Stimulated activated CD8-positive, alpha-beta memory T cell treated with anti-CD3 and anti-CD28 coated beads, Interleukin-12 subunit alpha, Interleukin-12 subunit beta, amount 100 ng/mL, for 1 hour (primary cell): ENCODE measurements around the gene MFRP.

Source experiments
- DNase-seq: peaks from one replicate; pipeline ENCODE4 v3.0.0-alpha.2; 2020; ENCODE audit warnings: low read depth

Gene MFRP

DNA sequence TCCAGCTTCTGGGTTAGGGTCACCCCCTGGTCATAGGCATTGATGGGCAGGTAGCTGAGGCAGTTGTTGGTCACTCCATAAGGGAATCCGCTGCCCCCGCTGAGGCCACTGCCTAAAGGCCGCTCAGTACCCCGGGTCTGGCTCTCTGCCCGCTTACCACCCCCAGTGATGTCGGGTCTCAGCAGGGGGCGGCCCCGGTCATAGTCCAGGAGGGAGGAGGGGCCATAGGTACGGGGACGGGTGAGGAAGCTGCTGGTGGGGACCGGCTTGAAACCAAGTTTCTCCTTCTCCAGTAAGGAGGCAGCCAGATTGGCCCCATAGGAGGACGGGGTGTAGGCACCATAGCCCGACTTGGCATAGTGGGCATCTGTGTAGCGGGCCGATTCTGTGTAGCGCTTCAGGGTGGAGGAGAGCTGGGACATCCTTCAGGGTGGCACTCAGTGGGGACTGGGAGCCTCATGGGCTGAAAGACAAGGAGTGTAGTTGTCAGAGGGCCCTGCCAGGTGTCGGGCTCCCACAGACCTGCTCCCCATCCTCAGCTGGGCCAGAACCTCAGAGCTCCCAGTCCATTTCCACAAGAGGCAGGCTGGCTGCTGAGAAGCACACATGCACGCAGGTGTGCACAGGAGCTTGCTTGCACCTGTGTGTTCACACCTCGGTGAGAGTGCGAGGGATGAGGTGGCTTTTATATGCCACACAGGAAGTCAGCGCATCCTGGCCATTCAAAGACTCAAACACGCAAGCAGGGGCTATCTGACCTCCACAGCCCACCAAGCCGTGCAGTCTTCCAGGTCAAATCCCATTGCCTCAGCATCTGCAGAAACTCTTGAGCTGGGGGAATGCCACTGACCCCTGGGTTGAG lies 26.8 kb upstream of the MFRP start:
- DNase-seq, result no peak

DNA sequence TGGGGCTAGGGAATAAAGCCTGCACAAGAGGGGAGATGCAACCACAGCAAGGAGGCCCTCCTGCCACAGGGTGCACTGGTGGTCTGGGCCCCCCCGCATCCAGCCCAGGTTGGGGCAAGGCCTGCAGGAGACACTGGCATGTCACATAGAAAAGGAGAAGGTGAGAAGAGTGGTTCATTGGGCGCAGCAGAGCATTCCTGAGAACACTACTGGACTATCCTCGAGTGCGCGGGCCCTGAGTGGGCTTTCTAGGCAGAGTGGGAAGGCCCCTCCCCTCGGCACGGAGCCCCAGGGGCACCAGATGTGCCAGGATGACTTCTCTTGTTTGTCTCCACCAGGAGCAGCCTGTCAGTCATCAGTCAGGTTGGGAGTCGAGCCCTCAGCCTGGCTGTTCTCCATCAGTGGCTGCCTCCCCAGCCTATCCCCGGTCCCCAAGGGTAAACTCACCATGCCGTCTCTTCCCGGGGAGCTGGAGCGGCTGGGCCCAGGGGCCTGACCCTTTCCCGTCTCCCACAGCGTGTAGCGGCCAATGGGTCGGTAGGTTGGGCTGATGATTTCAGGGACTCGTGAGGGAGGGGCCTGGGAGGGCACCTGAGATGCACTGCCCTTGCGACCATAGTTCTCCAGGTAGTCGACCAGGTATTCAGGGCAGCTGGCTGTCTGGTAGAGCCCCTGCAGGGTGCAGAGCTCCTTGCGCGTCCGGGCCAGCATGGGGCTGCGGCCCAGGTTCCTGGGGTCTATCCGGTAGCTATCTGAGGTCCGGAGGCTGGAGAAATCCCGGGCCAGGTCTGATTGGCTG lies 26.0 kb upstream of the MFRP start:
- DNase-seq, result no peak

DNA sequence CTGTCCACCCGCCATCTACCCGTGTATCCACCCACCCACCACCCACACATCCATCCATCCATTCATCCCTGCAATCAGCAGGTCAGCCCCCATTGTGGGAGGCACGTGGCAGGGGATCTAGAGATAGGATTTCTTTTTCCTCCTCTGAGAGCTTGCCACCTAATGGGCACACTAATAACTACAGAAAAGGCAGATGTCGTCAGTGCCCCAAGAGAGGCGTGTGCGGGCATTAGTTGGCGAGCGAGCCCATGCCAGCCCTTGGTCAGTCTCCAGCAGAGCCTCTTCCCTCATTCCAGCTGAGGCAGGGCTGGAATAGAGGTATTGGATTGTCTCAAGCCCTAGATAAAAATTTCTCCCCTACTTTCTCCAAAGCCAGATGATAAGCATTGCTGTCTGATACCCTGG lies 25.3 kb upstream of the MFRP start:
- no peak for DNase-seq

DNA sequence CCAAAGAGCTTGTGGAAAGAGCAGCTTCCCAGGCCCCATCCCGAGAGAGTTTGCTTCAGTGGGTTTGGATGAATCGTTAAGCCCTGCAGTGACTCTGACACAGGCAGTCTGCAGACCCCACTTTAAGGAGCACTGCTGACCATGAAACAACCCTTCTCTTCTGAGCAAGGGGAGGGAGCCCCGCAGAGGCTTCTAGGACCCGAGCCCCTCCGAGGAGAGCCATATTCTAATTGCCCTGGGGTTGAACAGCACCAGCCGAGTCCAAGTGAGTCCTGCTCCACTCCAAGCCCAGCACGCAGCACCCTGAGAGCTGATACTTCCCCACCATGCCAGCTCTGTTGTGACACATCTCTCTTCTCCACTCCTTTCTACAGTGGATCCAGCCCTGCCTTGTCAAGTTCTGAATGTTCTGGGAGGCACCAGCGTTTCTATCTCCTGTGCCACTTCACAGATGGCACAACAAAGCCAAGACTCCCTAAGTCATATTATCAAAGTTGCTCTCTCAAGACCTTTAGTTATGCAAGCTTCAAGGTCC lies 24.6 kb upstream of the MFRP start:
- no peak for DNase-seq

DNA sequence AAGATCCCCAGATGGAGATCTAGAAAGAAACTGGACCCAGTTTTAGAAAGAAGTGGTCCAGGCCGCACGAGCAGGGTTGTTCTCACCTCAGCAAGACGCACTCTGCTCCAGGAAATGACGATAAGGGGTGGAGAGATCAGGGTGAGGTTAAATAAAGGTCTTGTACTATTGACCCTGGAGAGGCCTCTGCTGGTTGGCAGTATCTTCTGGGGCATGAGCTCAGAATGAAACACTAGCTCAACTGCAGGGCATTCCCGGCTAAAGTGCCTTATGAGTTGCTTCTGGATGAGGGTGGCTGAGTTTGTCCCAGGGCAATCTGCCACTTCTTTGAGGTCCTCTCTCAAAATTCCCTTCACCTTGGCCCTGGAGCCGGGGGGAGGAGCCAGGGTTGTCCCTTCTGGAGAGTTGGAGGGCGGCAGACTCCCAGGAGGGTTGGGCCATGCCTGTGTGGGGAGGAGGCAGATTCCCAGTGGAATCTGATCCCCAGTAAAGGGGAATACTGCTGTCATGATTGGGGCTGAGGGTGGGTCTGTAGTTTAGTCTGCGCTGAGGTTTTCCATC lies 24.1 kb upstream of the MFRP start:
- DNase-seq, result no peak

DNA sequence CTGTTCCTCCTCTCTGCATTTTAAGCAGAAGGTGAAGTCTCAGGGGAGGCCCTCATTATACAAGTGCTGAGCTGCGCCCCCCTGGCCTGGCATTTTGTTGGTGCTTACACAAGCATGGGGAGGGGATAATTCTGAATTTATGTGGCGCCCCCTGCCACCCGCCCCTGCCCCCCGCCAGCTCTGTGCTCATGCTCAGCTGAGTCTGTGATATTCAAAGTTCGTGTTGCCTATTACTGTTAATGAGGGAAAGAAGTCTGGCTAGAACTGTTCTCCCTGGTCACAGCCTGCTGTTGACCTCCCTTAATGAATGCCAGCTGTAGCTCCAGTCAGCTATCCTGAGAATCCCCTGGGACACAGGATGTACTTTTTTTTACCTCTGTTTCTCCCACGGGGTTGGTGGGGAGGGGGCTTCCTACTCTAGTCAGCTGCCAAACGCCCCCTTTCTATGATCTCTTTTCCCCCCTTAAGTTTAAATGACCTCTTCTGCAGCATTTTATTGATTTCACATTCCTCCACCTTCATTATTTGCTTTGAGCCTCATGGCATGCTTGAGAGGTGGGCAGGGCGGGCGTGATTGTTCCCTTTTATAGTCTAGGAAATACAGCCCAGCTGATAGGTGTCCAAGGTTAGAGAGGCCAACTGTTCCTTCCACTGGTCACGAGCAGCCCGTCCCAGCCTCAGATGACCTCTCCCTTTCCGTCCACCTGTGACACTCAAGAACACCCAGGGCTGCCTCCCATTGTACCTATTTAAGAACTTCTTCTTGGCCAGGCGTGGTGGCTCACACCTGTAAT lies 22.8 kb upstream of the MFRP start:
- DNase-seq, result no peak

DNA sequence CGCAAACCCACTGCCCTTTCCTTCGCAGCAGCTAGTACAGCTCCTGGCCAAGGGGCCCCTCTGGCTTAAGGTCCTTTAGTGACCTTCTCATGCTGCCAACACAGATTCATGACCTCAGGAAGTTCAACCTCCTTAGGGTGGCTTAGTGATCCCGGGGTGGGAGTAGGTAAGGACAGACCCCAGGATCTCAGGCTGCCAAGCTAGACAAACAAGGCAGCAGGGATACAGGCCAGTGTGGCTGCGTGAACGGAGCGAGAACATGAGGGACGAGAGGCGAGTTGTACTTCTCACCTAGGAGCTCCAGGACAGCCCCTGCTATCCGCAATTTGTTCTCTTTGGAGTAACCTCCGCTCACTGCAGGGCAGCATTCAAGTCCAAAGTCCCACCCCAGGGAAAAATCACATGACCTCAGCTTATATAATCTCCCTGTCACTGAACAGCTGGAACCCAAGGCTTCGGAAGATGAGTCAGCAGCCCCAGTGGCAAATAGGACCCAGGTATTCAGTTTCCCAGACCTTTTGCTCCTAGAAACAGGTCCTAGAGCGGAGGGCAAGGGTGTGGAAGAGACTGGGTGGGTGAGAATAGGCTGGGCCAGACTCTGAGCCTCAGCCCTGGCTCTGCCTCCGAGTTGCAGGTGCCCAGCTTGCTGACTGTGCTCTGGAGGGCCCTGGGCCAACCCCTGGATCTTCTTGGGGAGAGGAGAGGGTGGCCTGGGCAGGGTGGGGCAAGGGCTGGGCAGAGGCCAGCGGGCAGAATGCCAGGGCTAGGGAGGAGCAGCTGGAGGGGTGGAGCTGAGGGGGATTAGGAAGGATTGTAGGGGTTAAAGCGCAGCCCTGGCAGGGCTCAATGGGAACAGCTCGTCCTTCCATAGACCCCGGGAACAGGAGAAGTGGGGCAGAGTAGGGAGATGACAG lies 21.9 kb upstream of the MFRP start:
- no peak for DNase-seq

DNA sequence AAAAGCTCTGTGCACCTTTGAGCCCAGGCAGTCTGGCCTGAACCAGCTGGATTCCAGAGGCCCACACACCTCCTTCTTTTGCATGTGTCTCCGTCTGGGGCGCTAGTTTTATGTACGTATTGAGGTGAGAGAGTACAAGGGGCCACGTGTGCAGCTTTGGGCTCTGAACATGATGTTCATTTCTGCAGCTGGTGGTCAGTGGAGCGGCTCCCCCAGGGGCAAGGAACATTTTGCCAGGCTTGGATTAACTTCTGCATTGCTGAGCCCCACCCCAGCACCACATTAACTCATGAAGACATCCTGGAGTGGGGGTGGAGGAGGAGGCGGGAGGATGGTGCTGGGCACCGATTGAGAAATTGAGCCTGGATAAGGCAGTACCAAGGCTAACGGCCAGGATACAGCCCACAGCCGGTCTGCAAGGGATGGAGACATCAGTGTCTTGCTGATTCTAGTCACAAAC lies 21.2 kb upstream of the MFRP start:
- DNase-seq, result no peak

DNA sequence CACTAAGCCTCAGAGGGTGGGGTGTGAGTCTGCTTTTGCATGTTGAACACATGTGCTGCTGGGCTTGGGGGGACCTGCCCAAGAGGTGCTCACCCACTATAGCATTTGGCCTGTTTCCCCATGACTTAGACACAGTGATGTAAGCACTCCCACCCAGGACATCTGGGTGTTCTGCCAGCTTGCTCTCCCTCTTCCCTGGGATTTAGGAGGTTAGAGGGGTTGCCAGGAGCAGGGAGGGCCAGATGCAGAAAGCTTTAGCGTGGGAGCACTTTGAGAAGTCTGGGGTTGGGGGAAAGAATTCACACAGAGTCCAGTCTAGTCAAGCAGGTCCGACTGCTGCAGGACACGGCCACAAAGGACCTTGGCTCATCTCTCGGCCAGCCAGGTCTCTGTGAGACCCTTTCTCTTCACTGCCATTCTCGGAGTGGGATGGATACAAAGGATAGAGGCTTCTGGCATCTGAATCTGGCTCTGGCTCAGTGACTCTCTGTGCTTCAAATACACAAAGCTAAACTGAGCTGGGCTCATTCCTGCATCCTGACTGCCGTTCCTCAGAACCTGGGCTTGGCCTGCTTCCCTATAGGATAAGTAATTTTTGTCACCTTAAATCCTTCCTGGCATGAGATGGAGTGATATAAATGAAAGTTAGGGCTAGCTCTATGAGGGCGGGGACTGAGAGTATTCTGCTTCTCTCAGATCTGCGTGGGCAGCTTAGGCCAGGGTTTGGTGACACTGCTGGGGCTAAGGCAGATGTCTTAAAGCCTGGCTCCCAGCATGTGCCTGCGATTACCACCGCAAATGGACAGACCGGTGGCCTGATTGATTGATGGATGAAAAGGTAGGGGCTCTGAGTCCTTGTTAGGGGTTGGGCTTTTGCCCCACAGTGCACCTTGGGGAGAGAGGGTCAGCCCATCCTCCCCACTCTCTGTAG lies 20.4 kb upstream of the MFRP start:
- DNase-seq, result no peak

DNA sequence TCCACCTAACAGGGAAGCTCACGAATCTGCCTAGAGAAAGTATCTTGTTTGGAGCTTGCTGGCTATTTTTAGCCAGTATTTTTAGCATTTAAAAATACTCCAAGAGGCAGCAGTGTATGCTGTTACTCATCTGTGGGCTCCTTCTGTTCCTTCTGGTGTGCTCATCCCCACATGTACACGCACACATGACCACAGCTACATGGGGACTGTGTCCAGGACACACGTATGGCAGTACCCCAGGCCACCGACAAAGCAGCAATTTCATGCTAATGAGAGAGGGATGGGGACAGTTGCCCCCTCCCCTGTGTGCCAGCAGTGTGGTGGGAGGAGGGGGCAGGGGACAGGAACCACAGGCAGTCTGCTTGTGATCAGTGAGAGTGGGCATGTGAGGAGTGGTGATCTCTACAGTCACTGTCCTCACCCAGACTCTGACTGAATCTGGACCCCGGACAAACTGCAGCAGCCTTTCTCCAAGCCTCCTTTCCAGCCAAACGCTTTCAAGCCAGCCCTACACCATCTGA lies 18.6 kb upstream of the MFRP start:
- DNase-seq, result no peak

DNA sequence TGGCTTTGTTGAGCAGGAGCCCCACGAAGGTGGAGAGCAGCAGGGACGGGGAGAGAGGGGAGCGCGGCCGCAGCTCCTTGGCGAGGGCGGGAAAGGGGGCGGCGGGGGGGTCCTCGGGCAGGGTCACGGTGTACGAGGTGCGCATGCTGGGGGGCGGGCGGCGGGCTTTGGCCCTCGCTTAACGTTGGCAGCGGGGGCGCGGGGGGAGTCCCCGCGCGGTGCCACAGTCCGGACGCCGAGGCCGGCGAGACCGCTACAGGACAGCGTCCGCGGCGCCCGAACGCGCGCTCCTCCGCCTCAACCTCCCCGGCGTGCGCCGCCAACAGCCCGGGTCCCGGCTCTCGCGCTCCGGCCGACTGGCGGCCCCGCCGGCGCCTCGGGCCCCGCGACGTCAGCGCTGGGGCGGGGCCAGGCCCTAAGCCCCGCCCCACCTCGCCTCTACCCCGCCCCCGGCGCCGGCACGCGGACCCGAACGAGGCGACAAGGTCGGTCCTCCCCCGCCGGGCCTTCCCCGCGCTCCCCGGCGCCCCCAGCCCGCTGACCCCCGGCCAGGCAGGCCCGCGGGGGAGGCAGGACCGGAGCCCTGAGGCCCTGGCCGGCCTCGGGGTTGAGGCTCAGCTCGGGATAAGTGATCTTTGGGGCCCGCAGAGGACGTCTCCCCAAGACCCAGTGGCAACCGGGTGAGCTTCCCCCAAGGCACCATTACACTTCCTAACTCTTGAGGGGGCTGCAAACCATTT lies 17.5 kb upstream of the MFRP start:
- peak; percentile 22 for DNase-seq

DNA sequence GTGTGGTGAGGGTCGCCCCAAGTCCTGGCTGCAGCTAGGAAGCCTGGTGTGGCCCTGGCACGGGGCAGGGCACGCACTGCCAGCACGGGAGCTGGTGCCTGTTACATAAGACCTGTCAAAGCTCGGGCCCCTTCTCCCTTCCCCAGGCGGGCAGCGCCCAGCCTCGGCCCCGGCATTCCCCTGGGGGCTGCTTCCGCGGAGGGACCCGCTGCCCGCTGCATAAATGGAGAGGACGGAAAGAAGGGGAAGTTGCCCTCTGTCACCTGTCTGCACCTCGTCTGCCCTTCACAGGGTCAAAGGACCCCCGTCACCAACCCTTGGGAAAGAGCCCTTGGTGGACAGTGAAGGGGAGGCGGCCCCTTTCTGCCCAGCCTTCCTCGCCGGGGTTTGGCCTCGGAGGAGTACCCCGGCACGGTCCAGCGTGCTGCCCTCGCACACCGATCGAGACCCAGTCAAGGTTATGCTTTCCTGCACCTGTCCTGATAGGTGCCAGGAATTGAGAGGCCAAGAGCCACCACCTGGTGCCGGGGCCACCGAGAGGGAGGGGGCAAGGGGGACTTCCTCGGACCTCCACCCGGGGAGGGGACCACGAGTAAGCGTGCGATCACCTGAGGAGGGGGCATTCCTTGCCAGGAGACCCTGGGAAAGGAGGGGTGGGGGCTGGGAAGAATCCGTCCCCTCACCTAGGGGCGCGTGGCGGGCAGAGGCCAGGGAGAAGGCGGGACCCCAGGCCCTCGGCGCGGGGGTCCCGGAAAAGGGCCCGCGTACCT lies 16.8 kb upstream of the MFRP start:
- no peak for DNase-seq

DNA sequence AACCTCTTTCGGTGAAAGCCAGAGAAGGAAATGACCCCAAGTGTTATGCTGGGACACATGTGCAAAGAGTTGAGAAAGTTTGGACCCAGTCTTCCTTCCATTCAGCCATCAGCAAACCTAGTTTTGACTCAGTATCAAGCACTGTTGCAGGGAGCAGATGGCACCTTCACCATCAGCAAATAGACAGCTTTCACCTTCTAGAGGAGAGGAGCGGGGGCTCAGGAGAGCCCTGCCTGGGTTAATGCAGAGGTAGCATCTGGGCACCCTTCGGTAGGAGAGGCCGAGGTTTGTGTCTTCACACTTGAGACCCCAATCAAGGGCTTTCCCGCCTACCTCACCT lies 16.2 kb upstream of the MFRP start:
- no peak for DNase-seq

DNA sequence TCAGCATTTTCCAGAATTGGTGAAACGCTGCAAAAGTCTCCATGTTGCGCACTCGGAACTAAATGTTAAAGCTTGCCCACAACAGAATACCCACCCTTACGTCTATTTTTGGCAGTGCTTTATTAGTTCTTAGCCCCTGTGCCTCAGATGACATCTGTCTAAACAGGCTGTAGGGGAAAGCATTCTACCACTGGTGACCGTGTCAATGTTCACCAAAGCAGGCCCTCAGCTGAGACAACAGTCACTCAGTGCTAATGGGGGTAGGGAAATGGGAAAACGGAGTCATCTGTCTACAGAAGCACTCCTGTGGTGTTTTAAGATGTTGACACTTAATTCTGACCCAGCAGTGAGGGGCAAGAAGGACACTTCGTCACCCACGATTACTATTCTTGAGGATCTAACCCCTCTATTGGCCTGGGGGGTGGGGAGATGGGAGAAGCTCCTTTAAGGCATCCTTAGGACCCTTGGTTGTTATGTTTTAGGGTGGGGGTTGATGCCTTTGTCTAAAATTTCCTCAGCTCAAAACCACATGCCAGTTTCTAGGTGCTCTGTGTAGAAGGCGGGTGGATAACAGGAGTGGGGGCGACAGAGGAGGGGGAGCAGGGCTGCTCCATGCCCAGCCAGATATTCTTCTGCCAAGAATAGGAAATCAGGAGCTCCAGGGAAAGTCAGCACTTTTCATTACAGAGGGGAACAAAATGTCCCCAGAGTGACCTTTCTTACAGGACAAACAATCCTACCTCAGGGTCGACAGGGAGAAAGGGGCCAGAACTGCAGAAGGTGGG lies 15.6 kb upstream of the MFRP start:
- no peak for DNase-seq

DNA sequence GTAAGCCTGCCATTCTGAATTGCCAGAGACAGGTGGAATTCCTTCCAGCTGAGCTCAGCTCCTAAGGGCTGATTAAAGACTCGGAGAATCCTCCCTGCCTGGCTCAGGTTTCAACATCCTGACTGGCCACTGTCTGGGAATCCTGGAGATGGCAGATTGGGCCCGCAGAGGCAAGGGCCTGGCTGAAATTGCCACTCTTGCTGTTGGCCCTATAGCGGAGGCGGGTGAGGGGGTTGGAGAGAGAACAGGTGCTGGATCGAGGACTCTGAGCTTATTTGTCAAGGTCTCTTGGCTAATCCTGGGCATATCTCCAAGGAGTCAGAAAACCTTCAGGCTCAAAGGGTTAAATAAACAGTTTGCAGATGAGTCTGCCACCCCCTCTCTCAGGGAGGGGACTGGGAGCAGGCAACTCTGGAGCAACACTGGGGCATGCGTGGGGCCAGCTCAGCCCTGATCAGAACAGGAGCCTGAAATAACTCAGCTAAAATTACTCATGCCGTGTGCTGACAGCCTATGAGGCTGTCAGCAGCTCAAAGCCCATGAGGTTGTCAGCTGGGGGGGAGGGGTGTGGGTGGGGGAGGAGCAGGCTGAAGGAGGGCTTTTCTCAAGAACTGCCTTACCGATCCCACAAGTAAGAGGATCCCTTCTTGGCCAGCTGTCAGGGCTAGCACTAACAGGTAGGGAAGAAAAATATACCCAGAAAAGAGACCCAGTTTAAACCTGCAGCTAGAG lies 14.7 kb upstream of the MFRP start:
- no peak for DNase-seq

DNA sequence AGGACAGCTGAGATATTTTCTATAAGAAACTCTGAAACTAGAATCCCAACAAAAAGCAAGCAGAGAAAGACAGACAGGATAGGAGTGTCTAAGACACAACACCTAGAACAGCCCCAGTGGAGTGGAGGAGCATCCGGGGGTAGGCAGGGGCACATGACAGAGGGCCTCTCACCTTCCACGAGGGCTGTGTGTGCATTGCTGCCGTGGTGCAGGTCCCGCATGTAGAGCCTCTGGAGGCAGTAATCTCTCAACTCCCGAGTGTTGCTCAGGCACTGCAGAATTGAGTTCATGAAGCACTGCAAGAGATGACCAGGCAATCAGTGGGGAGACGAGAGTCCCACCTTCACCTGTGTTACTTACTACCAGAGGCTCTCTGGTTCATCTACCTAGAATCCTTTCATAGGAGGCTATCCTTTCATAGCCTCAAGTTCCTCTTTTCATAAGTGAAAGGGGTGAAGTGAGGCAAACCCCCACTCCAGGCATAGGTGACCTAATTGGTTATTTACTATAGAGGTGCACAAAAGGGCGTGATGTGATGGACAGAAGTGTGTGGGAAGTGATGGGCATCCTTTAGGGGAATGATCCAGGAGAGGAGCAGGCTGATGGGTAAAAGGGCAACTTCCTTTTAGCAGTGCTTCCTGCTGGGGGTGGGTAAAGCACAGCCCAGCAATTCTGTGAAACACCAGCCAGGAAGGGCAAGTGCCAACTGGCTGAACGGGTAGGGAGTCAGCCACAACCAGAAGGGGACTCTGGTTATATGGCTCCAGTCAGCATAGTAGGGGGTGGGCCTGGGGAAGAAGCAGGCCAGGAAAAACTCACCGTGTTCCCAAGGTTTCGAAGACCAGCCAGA lies 13.1 kb upstream of the MFRP start:
- DNase-seq, result no peak
